Measurements from ENCODE around the gene TMX2.
"Not testable (repeated sequence)": the region's sequence is repeated elsewhere in the genome, so short reads cannot be mapped to it uniquely, and the experiment has no call there.

GRCh38 chr11:57690474-57690873 lies 21.9 kb upstream of the TMX2 start:
- TF ChIP-seq EZH2phosphoT487 (IDR thresholded peaks at IDR 0.05; ENCODE audit: low read depth, severe bottlenecking, unreplicated experiment); CTCF (IDR thresholded peaks at IDR 0.05; ENCODE audit: poor library complexity); EZH2 (IDR thresholded peaks at IDR 0.05; ENCODE audit: borderline replicate concordance): not testable (repeated sequence)

Data from hepatocyte (in vitro differentiated cells).